ENCODE results near the gene PMEPA1. TPM values are rescaled to one million over a fixed set of nuclear protein-coding genes. Genes with fewer than 3 reads are reported as not detected.

The PMEPA1 gene
- total RNA-seq, 4 donors from 2014 or later: 10.2 to 33.6 (median 18.3) TPM

DNA sequence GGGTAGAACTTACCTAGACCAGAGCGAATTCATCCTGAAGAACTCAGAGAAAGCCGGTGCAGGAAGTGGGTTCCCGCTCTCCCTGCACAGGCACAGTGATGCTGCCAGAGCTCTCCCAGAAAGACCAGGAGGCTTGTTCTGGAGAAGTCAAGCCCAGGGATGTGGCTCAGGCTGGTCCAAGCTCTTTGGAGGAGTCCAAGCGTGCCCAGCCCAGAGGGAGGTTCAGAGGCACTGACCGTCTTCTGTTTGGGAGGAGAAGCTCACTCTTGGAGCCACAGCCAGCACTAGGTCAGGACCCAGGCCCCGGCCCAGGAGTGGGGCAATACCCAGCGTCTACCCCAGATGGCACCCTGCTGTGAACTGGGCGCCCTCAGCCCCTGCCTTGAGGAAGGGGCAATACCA lies 1.5 kb upstream of the PMEPA1 start:
- no peaks in the 10 kb centered on the region for H3K9me3 ChIP-seq
- H3K27ac ChIP-seq: peak overlapping the region; percentile 71 to 97 (median 92)
- DNase-seq (ENCODE audit: low spot score in 2 of 2): no peak
- peak overlapping the region in 3 of 4 donors; percentile 39 to 88 (median 77) for H3K4me3 ChIP-seq
- no peaks in the 10 kb centered on the region for H3K36me3 ChIP-seq
- H3K4me1 ChIP-seq: peaks cover 0 to 71% (median 35%) of the 10 kb centered on the region in 4 donors
- no peaks in the 10 kb centered on the region for H3K27me3 ChIP-seq
- WGBS, 2 donors: 51 to 53% methylated on average over 6 to 8 of the region's 8 CpGs
- TF ChIP-seq, protein P1, sequence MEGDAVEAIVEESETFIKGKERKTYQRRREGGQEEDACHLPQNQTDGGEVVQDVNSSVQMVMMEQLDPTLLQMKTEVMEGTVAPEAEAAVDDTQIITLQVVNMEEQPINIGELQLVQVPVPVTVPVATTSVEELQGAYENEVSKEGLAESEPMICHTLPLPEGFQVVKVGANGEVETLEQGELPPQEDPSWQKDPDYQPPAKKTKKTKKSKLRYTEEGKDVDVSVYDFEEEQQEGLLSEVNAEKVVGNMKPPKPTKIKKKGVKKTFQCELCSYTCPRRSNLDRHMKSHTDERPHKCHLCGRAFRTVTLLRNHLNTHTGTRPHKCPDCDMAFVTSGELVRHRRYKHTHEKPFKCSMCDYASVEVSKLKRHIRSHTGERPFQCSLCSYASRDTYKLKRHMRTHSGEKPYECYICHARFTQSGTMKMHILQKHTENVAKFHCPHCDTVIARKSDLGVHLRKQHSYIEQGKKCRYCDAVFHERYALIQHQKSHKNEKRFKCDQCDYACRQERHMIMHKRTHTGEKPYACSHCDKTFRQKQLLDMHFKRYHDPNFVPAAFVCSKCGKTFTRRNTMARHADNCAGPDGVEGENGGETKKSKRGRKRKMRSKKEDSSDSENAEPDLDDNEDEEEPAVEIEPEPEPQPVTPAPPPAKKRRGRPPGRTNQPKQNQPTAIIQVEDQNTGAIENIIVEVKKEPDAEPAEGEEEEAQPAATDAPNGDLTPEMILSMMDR (IDR thresholded peaks at IDR 0.05): no peak
- TF ChIP-seq POLR2A (IDR thresholded peaks at IDR 0.05) (no peak), EP300 (IDR thresholded peaks at IDR 0.05) (no peak)

DNA sequence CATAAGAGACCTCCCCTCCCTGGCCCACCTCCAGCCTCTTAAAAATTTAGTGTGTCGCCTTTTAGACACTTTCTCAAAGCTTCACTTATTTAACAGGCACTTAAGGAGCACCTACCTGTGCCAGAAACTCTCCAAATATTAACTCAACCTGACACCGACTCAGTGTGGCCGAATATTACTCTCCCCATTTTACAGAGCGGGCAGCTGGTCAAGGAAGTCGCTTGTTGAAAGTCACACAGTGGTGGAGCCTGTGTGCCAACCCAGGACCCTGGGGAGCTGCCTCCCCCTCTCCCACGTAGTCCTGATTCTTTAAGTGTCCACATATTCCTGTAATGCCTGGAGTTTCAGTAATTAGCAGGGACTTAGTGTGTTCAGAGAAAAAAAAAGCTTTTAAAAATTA lies 1.0 kb upstream of the PMEPA1 start:
- Histone ChIP-seq H3K27ac (peak overlapping the region; percentile 71 to 97 (median 92)), H3K4me3 (peak overlapping the region; percentile 39 to 94 (median 82)), H3K36me3 (no peaks in the 10 kb centered on the region), H3K9me3 (no peaks in the 10 kb centered on the region), H3K4me1 (peaks cover 0 to 76% (median 38%) of the 10 kb centered on the region in 4 donors), H3K27me3 (no peaks in the 10 kb centered on the region)
- TF ChIP-seq, protein P1 (IDR thresholded peaks at IDR 0.05): no peak
- TF ChIP-seq EP300 (IDR thresholded peaks at IDR 0.05): no peak
- no peak for TF ChIP-seq POLR2A (IDR thresholded peaks at IDR 0.05)
- 11 to 21% methylated on average over 6 of the region's 6 CpGs for WGBS, 2 donors
- no peak for DNase-seq (ENCODE audit: low spot score in 2 of 2)

DNA sequence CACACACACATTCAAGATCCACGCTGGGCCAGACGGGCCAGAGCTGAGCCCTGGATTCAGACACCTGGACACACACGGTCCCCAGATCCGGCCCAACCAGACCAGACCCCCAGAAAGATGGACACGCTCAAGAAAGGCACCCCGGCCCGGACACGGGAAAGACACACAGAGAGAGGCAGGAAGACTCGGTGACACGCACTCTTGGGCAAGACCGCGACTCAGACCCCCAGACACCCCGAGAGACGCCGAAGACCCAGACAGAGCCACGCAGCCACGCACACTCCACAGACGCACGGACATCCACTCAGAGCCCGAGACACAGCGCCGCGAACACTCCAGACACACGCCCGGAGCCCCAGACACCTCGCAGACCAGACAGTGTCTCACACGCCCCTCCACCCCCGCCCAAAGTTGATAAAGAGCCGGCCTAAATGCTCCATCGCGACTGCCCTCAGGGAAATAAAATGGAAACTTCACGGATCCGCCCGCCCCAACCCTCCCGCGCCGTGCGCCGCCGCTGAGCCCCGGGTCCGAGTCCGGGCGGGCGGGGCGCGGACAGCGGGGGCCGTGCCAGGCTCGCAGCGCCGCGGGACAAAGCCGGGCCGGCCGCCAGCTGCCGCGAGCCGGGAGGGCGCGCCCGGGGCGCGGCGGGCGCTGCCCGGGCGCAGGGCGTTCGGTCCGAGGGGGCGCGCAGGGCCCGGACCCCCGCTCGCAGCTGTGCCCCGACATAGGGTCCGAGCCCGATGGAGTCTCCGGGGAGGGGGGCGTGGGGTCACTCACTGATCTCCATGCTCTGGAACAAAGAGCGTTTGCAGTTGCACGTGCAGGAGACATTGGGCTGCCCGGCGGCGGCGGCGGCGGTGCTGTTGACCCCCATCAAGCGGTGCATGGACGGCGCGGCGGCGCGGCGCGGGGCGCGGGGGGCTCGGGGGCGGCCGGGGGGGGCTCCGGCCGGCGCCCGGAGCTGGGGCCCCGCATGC lies 831 bp downstream of the PMEPA1 start:
- H3K9me3 ChIP-seq: no peaks in the 10 kb centered on the region
- H3K27ac ChIP-seq: peak overlapping the region; percentile 64 to 97 (median 76)
- H3K4me1 ChIP-seq: peaks cover 0 to 85% (median 39%) of the 10 kb centered on the region in 4 donors
- WGBS, 2 donors: 3 to 5% methylated on average over 44 to 60 of the region's 108 CpGs
- peak overlapping the region; percentile 39 to 88 (median 60) for H3K4me3 ChIP-seq
- no peaks in the 10 kb centered on the region for H3K36me3 ChIP-seq
- TF ChIP-seq EP300 (IDR thresholded peaks at IDR 0.05): no peak
- TF ChIP-seq POLR2A (IDR thresholded peaks at IDR 0.05): no peak
- TF ChIP-seq, protein P1 (IDR thresholded peaks at IDR 0.05): no peak
- H3K27me3 ChIP-seq: no peaks in the 10 kb centered on the region
- DNase-seq (ENCODE audit: low spot score in 2 of 2): no peak

DNA sequence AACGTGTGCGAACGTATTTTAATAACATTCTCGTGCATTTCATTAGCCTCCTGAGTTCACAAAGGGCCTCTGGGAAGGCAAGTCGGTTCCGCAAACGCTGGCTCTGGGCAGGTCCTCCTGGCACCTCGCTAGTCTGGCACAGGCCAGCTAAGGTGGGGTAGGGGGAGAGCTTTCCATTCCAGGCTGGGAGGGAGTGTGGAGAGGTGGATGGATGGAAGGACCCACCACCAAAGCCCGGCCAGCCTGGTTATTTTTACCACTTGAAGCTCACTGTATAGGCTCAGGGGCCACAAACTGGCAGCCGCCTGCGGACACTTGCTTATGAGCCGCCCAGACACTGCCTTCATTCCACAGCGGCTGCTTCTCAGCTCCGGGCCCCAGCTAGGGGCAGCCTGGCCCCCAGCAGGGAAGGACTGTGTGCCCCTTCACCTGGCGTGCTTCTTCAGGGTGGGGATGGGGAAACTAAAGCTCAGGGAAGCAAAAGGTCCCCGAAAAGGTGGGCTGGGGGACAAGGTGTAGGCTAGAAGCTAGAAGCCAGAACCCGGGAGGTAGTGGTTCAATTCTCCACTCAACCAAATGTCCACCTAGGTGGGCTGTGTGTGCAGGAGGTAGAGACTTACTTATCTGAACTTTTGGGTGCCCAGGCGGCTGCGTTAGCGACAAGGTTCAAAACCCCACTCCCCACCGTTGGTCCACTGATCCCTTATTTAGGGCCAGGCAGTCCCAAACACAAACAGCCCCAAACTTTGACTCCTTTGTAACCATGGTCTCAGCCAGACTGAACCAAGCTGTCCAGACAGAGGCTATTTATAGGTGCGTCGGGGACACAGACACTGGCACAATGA lies 1.7 kb downstream of the PMEPA1 start:
- TF ChIP-seq EP300 (IDR thresholded peaks at IDR 0.05): no peak
- no peak for TF ChIP-seq POLR2A (IDR thresholded peaks at IDR 0.05)
- TF ChIP-seq, protein P1 (IDR thresholded peaks at IDR 0.05): no peak
- Histone ChIP-seq H3K27me3 (no peaks in the 10 kb centered on the region), H3K27ac (peak overlapping the region; percentile 64 to 97 (median 76)), H3K4me1 (peaks cover 0 to 85% (median 30%) of the 10 kb centered on the region in 4 donors), H3K36me3 (no peaks in the 10 kb centered on the region), H3K9me3 (no peaks in the 10 kb centered on the region), H3K4me3 (peak overlapping the region; percentile 39 to 88 (median 60))
- no peak for DNase-seq (ENCODE audit: low spot score in 2 of 2)
- 35 to 45% methylated on average over 23 of the region's 23 CpGs for WGBS, 2 donors
